Fibroblast of pulmonary artery (primary cell): Measurements from ENCODE around the gene ANKRD33.
A peak's percentile ranks its signal among the peaks of the same experiment; 100 is the strongest.

ENCODE experiments used
- DNase-seq: peaks from one replicate; pipeline ENCODE4 v3.0.0-alpha.2; 2010; ENCODE audit warnings: low read depth
- H3K4me3 ChIP-seq: replicated peaks from 2 replicates; pipeline ENCODE4 v1.5.1; 2011; ENCODE audit warnings: low read depth, mild to moderate bottlenecking, control low read depth, low read length, moderate library complexity
- CTCF ChIP-seq: IDR thresholded peaks from 2 replicates; pipeline ENCODE4 v1.5.1; 2011; ENCODE audit warnings: mild to moderate bottlenecking, control low read depth, low read length, inconsistent platforms; ENCODE audit errors: missing control alignments

The ANKRD33 gene

GRCh38 chr12:51907856-51908425 is 20.0 kb downstream of the ANKRD33 start:
- no peak for TF ChIP-seq CTCF
- H3K4me3 ChIP-seq = peak overlapping the region; percentile 67
- no peak for DNase-seq

GRCh38 chr12:51908876-51909592 is 21.1 kb downstream of the ANKRD33 start:
- peak overlapping the region; percentile 67 for H3K4me3 ChIP-seq
- no peak for TF ChIP-seq CTCF
- no peak for DNase-seq

GRCh38 chr12:51910168-51910567 is 22.3 kb downstream of the ANKRD33 start:
- no peak for DNase-seq
- TF ChIP-seq CTCF = no peak
- H3K4me3 ChIP-seq = peak overlapping the region; percentile 19

GRCh38 chr12:51910691-51911090 is 22.8 kb downstream of the ANKRD33 start:
- no peak for DNase-seq
- TF ChIP-seq CTCF = no peak
- H3K4me3 ChIP-seq = no peak overlapping the region

- TF ChIP-seq CTCF = no peak
- DNase-seq = no peak
- H3K4me3 ChIP-seq = no peak overlapping the region
Measured at GRCh38 chr12:51911307-51911706, 23.4 kb downstream of the ANKRD33 start.

- peak; percentile 56 for DNase-seq
- no peak for TF ChIP-seq CTCF
Measured at GRCh38 chr12:51911788-51912711, 24.1 kb downstream of the ANKRD33 start.

More at GRCh38 chr12:51911788-51912711, 24.1 kb downstream of the ANKRD33 start:
- no peak overlapping the region for H3K4me3 ChIP-seq
